ENCODE results near the gene U2SURP.

The U2SURP gene

GRCh38 chr3:143083781-143084180 is 82.4 kb downstream of the U2SURP start:
- Histone ChIP-seq H2AFZ (no peak overlapping the region), H3K4me3 (ENCODE audit: low read depth, low read length) (no peak overlapping the region), H3K9me3 (ENCODE audit: control insufficient read depth, low read length) (no peaks in the 10 kb centered on the region), H3K9ac (no peak overlapping the region), H3K79me2 (no peaks in the 10 kb centered on the region), H3K4me2 (ENCODE audit: low read length) (no peak overlapping the region), H3K27me3 (ENCODE audit: control insufficient read depth, insufficient read depth, low read length) (no peaks in the 10 kb centered on the region), H3K27ac (no peak overlapping the region), H3K36me3 (ENCODE audit: control insufficient read depth, insufficient read depth, low read length) (no peaks in the 10 kb centered on the region), H3K4me1 (no peaks in the 10 kb centered on the region)
- TF ChIP-seq CTCF (IDR thresholded peaks at IDR 0.05), result no peak

- H3K27ac ChIP-seq, result no peak overlapping the region
- no peaks in the 10 kb centered on the region for H3K79me2 ChIP-seq
- H3K27me3 ChIP-seq (ENCODE audit: control insufficient read depth, insufficient read depth, low read length), result no peaks in the 10 kb centered on the region
- no peaks in the 10 kb centered on the region for H3K36me3 ChIP-seq (ENCODE audit: control insufficient read depth, insufficient read depth, low read length)
- H3K9ac ChIP-seq, result no peak overlapping the region
- no peaks in the 10 kb centered on the region for H3K9me3 ChIP-seq (ENCODE audit: control insufficient read depth, low read length)
- no peak for TF ChIP-seq CTCF (IDR thresholded peaks at IDR 0.05)
- H3K4me1 ChIP-seq, result no peaks in the 10 kb centered on the region
- H2AFZ ChIP-seq, result no peak overlapping the region
- no peak overlapping the region for H3K4me3 ChIP-seq (ENCODE audit: low read depth, low read length)
- no peak overlapping the region for H3K4me2 ChIP-seq (ENCODE audit: low read length)
Observed at GRCh38 chr3:143084856-143085731, 83.7 kb downstream of the U2SURP start.

- Histone ChIP-seq H3K4me2 (ENCODE audit: low read length) (no peak overlapping the region), H3K79me2 (no peaks in the 10 kb centered on the region), H3K9me3 (ENCODE audit: control insufficient read depth, low read length) (no peaks in the 10 kb centered on the region), H3K4me1 (no peaks in the 10 kb centered on the region), H3K27ac (no peak overlapping the region), H3K36me3 (ENCODE audit: control insufficient read depth, insufficient read depth, low read length) (no peaks in the 10 kb centered on the region), H3K4me3 (ENCODE audit: low read depth, low read length) (no peak overlapping the region), H3K27me3 (ENCODE audit: control insufficient read depth, insufficient read depth, low read length) (no peaks in the 10 kb centered on the region), H2AFZ (no peak overlapping the region), H3K9ac (no peak overlapping the region)
- TF ChIP-seq CTCF (IDR thresholded peaks at IDR 0.05), result no peak
Observed at GRCh38 chr3:143088835-143089234, 87.5 kb downstream of the U2SURP start.

GRCh38 chr3:143089965-143090364 is 88.6 kb downstream of the U2SURP start:
- TF ChIP-seq CTCF (IDR thresholded peaks at IDR 0.05), result no peak
- H3K4me1 ChIP-seq, result no peaks in the 10 kb centered on the region
- H3K27me3 ChIP-seq (ENCODE audit: control insufficient read depth, insufficient read depth, low read length), result no peaks in the 10 kb centered on the region
- H3K36me3 ChIP-seq (ENCODE audit: control insufficient read depth, insufficient read depth, low read length), result no peaks in the 10 kb centered on the region
- H3K4me2 ChIP-seq (ENCODE audit: low read length), result no peak overlapping the region
- H3K27ac ChIP-seq, result no peak overlapping the region
- H3K4me3 ChIP-seq (ENCODE audit: low read depth, low read length), result no peak overlapping the region
- H3K9ac ChIP-seq, result no peak overlapping the region
- H2AFZ ChIP-seq, result no peak overlapping the region
- H3K9me3 ChIP-seq (ENCODE audit: control insufficient read depth, low read length), result no peaks in the 10 kb centered on the region
- H3K79me2 ChIP-seq, result no peaks in the 10 kb centered on the region

DNA sequence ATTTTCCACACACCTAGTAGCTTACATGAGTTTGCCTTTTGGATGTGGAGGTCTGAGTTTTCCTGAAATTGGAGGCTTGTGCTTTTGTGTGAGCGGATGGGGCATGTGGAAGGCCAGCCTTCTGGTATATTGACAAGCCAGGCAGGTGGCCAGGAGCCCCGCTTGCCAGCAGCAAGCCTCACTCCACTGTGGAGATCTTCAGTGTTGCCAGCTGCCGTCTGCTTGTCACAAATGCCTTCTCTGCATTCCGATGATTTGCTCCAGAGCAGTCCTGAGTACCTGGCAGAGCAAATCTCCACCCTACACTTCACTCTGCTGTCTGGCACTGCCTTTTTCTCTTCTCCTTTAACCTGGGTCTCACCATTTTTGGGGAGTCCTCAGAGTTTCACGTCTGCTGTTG is 89.1 kb downstream of the U2SURP start:
- TF ChIP-seq CTCF (IDR thresholded peaks at IDR 0.05), result no peak
- H3K27ac ChIP-seq, result no peak overlapping the region
- H3K4me2 ChIP-seq (ENCODE audit: low read length), result no peak overlapping the region
- H3K9me3 ChIP-seq (ENCODE audit: control insufficient read depth, low read length), result no peaks in the 10 kb centered on the region
- no peak overlapping the region for H3K4me3 ChIP-seq (ENCODE audit: low read depth, low read length)
- no peak overlapping the region for H2AFZ ChIP-seq
- H3K27me3 ChIP-seq (ENCODE audit: control insufficient read depth, insufficient read depth, low read length), result no peaks in the 10 kb centered on the region
- H3K79me2 ChIP-seq, result no peaks in the 10 kb centered on the region
- no peaks in the 10 kb centered on the region for H3K4me1 ChIP-seq
- H3K9ac ChIP-seq, result no peak overlapping the region
- no peaks in the 10 kb centered on the region for H3K36me3 ChIP-seq (ENCODE audit: control insufficient read depth, insufficient read depth, low read length)

Data from parathyroid adenoma (tissue), 2 donors.